NK-92 treated with Interleukin-12 subunit alpha and Interleukin-12 subunit beta, amount 100 ng/mL, for 24 hours (cell line): Measurements from ENCODE around the gene RGS3.
A peak's percentile ranks its signal among the peaks of the same experiment; 100 is the strongest.

Experiments
- DNase-seq: peaks from one replicate; lab custom pipeline; 2025; lab: John Stamatoyannopoulos, UW

The RGS3 gene

DNA sequence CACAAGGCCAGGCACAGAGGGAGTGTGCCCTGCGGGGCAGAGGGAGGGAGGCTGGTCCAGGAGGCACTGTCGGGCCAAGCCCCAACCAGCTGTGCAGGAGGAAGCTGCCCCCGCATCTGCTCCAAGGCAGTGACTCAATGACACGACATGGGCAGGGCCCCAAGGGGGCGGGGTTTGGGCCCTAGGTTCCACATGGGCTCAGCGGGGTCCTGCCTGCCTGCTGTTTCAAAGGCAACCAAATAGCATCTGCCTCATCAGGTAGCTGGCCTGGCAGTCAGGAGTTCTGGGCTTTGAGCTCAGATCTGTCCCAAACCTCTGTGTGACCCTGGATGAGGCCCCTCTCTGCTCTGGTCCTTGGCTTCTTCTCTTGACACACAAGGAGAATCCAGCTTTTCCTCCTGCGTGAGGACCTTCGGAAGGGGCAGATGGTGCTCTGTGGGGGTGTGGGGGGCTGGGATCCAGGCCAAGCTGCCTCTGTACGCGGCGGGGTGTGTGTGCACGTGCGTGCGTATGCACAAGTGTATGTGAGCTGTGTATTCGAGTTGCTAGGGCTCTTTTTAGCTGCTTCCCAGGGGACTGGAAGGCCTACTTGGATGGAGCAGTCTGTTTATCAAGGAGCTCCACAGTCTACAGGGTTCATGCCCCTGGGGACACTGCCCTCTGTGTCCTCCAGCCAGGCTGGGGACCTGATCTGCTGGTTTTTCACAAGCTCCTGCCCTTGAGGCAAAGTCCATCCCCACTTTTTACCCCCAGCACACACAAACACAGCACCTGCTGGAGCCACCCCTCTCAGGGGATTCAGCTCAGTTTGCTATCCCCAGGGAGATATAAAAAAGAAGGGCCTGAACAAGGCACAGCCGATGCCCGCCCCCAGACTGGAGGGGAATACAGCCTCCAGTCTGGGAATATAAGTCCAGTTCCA, 138.9 kb downstream of the RGS3 start:
- DNase-seq: peak; percentile 6

DNA sequence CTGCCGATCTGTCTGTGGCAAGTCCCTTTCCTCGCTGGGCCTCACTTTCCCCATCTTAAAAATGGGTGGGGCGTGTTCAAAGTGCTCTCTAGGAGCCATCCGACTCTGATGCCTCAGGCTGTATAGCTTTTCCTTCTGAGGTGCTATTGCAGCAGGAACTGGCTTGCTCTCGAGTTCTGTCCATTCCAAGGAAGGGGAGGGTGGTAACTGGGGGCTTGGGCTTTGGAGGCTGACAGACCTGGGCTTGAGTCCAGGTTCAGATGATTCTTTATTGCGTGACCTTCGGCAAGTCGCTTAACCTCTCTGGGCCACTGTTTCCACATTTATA, 139.5 kb downstream of the RGS3 start:
- DNase-seq: no peak

DNA sequence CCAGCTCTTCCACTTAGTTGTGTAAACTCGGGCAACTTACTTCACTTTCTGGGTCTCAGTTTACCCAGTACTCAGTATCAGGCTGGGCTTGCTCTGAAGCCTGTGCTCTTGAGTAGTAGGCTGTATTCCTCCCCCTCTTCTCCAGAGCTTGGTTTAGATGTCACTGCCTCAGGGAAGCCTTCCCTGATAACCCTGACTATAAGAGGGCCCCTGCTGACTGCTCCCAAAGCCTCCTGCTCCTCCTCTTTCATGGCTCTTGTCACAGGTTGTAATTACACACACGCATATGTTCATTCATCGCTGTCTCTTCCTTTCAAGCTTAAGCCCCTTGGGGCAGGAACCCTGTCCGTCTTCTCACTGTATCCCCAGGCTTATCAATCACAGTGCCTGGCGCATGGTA, 140.2 kb downstream of the RGS3 start:
- no peak for DNase-seq

DNA sequence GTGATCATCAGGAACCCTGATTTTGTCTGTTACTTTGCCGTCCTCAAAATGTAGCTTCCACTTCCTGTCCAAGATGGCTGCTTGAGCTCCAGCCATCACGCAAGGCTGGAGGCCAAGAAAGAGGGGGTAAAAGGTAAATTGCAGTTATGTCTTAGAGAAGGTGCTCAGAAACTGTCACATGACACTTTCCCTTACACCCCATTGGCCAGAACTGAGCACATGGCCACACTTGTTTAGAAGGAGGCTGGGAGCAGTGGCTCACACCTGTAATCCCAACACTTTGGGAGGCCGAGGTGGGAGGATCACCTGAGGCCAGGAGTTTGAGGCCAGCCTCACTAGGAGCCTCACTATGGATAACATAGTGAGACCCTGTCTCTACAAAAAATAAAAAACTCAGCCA, 140.9 kb downstream of the RGS3 start:
- DNase-seq: no peak

DNA sequence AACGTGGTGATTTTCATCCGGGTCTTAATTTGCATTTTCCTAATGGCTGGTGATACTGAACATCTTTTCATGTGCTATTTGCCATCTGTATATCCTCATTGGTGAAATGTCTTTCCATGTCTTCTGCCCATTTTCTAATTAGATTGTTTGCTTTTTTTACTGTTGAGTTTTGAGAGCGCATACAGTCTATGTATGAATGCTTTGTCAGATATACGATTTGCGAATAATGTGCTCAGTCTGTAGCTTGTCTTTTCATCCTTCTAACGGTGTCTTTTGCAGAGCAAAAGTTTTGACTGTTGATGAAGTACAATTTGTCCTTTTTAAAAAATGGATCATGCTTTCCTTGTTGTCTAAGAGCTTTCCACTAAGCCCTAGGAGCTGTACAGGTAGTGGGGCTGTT, 143.0 kb downstream of the RGS3 start:
- no peak for DNase-seq

DNA sequence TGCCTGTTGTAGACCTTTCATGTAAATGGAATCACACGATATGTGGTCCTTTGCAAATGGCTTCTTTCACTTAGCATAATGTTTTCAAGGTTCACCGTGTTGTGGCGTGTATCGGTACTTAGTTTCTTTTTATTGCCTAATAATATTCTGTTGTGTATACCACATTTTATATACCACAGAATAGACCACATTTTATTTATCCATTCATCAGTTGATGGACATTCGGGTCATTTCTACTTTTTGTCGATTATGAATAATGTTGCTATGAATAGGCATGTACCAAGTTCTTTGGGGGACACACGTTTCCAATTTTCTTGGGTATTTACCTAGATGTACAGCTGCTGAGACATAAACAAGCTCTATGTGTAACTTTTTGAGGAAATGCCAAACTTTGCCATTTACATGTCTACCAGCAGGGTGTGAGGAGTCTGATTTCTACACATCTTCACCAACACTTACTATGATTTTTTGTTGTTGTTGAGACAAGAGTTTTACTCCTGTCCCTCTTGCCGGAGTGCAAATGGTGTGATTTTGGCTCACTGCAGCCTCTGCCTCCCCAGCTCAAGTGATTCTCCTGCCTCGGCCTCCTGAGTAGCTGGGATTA, 144.7 kb downstream of the RGS3 start:
- no peak for DNase-seq

DNA sequence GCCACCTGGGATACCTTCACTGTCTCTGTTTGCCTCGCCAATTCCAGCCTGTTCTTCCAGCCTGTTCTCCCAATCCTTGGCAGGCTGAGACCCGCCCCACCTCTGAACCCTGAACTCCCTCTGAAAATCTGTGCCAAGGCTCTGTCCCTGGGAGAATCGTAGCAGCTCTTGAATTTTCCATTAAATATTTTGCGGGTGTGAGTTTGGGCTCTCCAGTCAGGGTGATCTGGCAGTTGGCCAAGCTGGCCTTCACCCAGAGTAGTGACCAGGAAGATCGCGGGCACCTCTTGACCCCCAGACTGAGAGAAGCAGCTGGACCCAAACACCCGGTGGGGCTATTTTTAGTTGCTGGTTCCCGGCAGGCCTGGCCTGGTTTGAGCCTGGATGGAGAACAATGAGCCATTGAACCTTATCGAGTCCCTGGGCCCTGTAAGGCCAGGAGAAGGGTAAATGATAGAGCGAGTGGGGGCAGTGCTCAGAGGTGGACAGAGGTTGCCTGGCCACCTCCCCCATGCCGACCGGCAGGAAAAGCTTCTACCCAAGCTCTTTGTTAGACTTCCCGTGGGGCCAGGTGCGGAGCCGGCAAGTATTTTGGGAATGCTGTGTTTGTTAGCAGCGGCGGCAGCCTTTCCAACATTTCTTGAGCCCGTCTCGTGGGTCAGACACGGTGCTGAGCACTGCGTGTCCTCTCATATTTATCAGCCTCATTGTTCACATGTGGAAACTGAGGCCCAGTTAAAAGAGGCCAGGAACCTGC, 146.2 kb downstream of the RGS3 start:
- DNase-seq: no peak

DNA sequence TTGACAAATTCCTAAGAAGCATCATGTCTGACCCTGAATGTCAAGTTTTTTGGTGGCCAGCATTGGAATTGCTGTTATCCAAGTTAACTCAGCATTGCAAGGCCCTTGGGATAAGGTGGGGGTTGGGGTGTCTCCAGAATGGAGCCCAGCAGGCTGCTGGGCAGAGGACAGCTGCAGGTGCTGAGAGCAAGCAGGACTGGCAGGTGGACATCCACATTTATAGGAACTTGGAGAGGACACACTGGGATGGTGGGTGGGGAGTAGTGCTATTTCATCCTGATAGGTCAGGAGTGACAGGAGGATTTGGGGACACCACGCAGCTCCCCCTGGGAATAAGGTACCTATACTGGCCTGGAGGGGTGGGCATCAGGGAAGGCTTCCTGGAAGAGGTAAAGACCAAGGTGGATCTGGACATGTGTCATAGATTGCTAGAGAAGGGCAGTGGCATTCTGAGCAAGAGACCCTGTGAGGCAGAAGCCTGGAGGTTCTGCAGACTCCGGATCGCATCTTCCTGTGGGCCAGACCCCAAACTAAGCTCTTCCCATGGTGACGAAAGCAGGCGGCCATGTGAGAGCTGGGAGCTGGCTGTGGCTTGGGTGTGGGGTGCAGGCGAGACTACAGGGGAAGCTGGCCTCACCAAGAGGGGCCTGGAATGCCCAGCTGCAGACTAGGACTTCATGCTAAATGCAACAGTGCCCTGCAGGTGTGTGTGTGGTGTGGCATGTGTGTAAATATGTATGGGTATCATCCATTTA, 148.1 kb downstream of the RGS3 start:
- no peak for DNase-seq

DNA sequence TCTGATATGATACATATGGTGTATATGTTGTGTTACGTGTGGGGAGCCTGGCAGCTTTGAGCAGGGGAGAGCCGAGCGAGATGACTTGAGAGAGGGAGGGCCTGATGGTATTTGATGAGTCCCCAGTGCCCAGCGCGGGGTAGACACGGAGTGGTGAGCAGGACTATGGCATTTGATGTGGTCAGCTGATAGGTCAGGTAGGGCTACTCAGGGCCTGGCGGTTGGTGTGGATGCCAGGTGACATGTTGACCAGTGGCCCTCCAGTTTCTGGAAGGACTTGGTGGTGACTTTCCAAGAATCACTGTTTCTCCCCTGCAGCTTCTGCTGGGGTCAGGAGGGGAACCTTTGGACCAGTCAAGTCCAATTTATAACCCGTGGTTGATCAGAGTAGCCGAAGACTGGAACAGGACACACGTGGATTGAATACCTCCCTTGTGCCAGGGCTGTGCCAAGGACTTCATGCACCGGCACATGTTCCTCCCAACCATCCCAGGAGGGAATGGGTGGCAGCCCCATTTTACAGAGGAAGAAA, 148.8 kb downstream of the RGS3 start:
- DNase-seq: no peak

DNA sequence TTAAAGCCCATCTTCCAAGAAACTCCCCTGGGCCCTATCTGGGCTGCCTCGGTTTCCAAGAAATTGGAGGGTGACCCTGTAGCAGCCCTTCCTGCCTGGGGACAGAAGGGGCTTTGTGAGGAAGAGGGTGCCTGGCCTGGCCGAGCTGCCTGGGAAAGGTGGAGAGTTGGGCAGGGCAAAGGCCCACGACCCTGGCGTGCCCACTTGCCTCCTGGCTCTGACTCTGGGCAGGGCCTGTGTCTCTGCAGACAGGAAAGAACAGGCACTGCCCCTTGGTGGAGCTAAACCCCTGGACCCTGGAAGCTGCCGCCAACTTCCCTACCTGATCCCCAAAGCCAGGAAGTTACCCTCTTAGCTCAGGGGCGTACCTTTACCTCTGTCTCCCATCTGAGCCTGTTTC, 149.3 kb downstream of the RGS3 start:
- DNase-seq: no peak

DNA sequence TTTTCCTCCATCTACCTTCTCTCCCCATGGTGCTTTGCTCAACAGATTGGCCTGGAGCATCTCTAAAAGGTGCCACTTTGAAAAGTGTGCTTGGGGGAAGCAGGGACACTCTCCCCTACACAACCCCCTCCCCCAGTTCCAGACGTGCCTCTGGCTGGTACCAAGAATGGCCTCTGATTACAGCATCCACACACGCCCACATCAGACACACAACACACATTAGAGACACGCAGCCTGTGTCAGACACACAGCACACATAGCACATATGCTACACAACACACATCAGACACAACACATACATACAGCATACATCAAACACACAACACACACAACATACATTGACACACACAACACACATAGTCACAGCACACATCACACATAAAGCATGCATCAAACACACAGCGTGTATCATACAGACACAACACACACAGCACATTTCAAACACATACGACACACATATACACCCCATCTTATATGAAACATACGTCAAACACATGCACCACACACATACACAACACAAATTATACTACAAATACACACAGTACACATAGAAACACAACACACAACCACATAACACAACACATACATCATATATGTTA, 150.4 kb downstream of the RGS3 start:
- no peak for DNase-seq

DNA sequence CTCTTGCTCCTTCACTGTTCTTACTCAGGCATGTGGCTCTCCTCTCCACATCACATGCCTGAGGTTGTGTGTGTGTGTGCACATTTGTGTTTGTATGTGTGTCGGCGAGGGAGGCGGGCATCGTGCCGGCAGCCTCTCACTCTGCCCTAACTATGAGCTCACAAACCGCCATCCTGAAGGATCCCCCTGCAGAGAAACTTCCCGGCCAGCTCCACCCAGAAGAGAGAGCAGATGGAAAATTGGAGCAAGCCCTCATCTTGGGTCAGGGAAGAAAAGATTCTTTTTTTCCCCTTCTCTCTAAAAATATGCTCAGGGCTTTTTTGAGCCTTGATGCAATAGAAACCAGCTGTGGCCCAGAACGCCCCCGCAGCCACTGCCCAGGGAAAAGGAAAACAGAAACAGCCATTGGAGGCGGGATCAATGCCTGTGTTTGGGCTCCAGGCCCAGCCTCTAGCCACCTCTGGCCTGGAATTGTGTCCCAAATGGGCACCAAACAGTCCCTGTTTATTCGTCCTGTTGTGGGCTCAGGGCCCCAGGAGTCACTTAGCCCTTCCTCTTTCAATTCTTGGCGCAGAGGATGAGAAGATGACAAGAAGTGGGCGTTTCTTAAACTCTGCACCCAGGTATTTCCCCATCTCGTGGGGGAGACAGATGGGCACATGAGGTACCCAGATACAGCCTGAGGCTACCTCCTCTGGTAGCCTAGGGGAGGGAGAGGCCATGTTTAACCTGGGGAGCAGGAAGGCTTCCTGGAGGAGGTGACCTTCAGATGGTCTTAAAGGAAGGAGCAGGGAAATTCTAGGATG, 151.5 kb downstream of the RGS3 start:
- DNase-seq: no peak

DNA sequence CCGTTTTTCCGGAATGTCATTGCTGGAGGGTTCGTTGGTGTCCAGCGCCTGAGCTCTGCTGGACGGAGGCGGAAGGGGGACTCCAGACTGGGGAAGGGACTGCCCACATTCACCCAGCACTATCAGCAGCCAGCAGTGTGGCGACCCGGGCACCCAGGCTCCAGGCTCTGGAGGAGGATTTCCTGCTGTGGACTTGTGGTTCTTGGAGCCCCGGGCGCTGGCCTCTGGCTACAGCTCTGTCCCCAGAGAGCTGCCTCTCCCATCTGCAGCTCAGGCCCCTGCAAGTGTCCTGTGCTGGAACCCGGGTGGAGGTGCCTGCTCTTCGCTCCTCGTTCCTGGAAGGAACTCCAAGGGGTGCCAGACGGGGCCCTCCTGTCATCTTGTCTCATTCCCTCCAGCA, 152.6 kb downstream of the RGS3 start:
- DNase-seq: no peak

DNA sequence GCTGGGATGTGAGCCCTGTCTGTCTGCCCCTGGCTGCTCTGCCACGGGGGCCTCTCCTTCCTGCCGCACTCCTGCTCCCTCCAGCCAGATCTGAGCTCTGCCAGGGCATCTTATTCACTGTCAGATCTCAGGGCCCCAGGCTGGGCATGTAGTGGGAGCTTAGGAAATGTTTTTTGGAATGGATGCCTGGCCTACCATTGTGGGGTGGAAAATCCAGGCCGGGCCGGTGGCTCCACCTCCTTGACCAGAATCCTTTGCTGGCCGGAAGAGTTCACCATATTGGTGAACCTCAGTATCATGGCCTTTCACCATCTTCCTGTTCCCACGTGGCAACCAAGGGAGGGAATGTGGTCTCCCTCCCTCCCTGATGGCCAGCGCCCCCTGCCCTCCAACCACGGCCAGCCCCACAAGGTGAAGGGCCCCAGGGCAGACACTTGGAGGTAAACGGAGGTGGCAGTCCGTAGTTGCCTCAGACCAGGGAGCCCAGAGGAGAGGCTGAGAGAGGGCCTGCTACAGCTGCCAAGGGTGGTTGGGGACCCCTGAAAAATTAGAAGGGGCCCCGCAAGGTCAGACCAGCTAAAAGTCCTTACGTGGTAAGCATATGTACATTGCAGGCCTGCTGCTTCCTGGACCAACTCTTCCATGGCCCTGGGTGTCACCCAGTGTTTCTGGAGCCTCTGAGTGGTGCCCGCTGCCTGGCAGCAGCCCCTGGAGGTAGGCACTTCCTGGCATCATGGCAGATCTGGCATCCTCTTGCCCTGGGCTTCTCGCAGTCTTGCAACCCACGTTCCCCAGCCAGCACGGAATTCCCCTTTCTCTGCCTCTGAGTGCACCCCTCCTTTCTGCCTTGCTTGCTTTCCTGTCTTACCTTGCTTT, 153.3 kb downstream of the RGS3 start:
- DNase-seq: no peak

DNA sequence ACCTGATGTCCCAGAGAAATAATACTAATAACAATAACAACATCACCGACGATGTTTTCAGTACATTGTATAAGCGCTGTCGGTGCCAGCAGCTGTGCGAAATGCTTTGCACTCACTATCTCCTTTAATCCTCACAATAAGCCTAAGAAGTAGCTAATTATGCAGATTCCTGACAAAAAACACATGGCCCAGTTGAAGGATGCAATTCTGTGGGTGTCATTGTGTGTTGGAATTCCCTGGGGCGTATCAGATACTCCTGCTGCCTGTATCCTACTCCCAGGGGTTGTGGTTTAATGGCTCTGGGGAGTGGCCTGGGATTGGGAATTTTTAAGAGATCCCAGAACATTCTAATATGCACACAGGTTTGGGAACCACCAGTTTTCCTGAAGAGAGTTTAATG, 154.0 kb downstream of the RGS3 start:
- no peak for DNase-seq

DNA sequence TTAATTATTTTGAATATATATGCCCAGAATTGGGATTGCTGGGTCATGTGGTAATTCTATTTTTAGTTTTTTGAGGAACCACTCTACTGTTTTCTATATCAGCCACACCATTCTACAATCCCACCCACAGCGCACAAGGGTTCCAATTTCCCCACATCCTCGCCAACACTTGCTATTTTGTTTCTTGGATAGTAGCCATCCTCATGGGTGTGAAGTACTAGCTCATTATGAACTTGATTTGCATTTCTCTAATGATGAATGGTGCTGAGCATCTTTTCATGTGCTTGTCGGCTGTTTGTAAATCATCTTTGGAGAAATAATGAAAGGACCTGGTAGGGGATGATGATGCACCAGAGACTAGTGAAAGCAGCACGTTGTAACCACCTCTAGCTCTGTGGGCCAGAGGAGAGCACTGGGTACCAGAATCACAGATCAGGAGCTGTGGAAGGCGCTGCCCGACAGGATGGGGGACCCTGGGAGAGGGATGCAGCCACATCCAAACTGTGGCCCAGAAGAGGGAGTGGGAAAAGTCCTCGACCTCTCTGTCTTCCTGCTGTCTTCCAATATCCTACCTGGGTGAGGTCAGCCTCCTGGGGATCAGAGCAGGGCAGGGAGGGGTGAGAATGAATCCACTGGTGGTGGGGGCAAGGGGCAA, 155.4 kb downstream of the RGS3 start:
- DNase-seq: no peak

DNA sequence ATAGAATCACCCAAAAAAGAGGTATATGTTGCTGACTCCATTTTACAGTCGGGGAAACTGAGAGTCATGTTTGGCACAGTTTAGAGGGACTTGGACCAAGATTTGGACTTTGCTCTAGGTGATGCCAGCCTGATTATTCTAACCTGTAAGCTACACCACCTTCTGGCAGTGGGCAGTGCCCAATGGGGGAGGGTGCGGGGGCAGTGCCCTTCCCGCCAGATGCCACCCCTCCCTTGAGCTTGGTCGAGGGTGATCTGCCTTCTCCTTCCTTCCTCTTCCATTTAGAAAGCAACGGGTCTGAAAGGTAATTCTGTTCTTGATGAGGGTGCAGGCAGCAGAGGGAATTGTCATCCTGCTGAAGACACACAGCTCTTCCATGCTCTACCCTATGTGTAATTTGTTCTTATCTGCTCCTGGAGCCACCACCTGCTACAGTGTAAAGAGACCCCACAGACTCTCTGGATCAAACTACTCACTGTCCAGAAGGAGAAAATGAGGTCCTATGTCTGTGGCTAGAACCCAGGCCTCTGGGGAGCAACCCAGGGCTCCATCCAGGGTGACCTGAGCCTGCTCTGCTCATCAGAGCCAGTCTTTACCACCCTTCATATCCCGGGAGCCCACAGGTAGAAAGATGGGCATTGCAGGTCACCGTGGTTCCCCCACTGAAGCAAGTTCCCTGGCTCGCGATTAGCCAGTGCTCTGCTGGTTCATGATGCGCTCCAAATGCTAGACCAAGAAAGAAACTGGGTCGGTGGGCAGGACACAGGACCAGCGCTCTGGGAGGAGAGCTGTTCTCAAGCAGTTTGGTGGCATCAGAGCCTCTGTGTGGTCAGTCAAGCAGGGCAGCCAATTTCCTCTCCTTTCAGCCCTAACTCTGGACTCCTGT, 156.2 kb downstream of the RGS3 start:
- no peak for DNase-seq
